ENCODE results near the gene TMEM53. TPM values are rescaled to one million over a fixed set of nuclear protein-coding genes. Genes with fewer than 3 reads are reported as not detected.
"Not testable (repeated sequence)": the region's sequence is repeated elsewhere in the genome, so short reads cannot be mapped to it uniquely, and the experiment has no call there.

The TMEM53 gene
- total RNA-seq, 1 experiment from 2014 or later = 5.9 TPM

DNA sequence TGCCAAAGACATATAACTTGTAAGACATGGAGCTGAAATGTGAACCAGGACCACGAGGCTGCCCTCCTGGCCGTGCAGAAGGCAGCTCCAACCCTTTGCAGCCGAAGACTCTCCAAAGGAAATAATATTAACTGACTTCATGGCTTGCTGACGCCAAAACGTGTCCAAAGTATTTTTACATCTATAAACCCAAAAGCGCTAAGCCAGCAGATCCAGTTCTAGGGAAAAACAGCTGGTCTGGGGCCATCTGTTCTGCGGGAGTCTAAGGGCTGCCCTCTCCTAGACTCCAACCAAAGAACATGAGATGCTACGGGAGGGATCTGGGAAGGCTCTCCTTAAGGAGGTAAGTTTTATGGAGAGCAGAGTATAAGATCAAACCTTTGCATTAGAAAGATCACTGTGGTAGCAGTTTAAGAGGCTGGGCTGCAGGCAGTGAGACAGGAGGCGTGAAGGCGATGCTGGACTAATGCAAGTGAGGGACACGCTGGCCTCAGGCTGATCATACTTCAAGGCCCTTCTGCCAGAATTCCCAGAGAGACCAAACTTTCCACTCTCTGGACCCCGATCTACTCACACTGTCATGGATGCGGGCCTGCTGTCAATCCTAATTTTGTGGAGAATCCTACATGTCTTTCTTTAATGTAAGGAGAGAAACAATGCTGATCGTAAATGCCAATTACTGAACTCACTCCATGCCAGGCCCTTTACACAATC is 1.2 kb downstream of the TMEM53 start:
- peak; percentile 19 for DNase-seq (ENCODE audit: low read depth)

GRCh38 chr1:44672254-44672955 is 1.9 kb downstream of the TMEM53 start:
- DNase-seq (ENCODE audit: low read depth) = peak; percentile 93

- DNase-seq (ENCODE audit: low read depth) = no peak
Measured at GRCh38 chr1:44670751-44671640, 3.3 kb downstream of the TMEM53 start.

DNA sequence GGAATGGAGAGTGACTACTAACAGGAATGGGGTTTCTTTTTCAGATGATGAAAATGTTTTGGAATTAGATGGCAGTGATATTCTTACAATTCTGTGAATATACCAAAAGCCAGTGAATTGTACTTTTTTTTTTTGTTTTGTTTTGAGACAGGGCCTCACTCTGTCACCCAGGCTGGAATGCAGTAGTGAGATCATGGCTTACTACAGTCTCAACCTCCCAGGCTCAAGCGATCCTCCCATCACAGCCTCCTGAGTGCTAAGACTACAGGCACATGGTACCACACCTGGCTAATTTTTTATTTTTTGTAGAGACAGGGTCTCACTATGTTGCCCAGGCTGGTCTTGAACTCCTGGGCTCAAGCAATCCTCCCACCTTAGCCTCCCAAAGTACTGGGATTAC is 7.6 kb downstream of the TMEM53 start:
- DNase-seq (ENCODE audit: low read depth) = not testable (repeated sequence)

DNA sequence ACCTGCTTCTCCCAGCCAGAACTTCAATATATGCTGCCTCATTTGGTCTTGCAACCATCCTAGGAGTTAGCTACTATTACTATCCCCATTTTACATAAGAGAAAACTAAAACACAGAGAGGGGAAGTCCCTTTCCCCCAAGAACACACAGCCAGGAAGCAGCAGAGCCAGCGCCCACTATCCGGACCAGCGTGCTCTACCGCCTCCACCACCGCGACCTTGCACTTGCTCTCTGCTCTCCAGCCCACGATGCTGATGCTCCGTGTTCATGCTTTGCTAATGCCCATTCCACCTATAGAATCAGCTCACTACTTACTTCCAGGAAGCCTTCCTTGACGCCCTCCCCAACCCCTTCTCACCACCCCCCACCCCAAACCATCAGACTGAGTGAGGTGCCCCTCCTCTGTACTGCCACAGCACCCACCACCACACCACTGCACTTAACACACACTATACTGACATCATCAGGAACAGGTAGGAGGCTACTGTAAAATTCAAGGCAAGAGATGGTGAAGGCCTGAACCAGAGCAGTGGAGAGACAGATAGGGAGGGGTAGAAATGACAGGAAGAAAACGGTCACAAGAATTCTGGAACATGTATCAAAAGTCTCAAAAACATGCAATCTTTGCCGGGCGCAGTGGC is 9.4 kb downstream of the TMEM53 start:
- DNase-seq (ENCODE audit: low read depth) = no peak

DNA sequence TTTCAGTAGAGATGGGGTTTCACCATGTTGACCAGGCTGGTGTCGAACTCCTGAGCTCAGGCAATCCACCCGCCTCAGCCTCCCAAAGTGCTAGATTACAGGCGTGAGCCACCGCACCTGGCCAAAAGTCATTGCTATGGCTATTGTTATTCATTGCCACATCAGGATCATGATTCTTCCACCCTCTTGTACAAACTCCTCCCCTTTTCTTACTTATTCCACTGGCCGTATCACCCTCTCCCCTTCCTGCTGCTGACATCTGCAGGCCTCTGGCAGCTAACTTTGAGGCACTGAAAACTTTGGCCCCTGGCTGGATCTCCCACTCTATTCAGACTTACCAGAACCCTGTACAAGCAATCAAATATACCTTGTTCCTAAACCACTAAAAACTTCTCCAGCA is 10.9 kb downstream of the TMEM53 start:
- no peak for DNase-seq (ENCODE audit: low read depth)

- no peak for DNase-seq (ENCODE audit: low read depth)
Measured at GRCh38 chr1:44662683-44663030, 11.6 kb downstream of the TMEM53 start.

DNA sequence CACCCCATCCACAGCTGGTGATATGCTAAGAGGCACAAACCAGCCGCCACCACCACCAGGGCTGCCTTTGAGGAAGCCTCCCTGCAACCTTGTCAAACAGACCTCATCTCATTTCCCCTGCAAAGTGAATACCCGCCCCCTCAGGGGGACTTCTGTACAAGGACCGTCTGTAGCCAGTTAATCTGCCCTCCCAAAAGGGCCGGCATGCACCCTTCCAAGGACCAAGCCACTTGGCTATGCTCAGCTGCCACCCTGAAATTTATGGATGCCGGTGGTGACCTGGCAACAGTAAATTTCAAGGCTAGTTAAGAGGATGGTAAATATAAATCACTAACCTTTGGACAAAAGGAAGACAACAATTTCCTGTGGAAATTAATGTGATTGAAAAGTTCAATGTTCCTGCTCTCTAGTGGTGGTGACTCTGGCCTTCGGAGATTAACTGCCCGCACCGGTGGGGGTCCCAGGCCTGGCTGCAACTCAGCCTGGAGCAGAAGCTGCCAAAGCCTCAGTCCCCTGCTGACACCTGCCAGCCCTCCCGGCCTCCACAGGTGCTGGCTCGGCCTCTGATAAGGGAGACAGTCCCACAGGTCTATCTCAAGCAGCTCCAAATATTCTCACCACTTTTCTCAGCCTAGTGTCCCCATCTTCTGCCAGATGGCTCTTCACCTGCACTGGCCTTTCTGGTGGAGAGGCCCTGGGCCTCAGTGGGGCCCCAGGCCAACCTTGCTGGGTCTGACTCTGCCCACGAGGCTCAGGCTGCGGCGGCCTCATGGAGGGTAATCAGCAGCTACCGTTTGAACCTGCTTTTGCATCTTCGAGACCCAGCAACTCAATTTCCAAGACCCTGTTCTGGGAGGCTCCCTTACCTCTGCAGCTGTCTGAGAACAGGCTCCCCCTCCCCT is 12.2 kb downstream of the TMEM53 start:
- DNase-seq (ENCODE audit: low read depth) = no peak

DNA sequence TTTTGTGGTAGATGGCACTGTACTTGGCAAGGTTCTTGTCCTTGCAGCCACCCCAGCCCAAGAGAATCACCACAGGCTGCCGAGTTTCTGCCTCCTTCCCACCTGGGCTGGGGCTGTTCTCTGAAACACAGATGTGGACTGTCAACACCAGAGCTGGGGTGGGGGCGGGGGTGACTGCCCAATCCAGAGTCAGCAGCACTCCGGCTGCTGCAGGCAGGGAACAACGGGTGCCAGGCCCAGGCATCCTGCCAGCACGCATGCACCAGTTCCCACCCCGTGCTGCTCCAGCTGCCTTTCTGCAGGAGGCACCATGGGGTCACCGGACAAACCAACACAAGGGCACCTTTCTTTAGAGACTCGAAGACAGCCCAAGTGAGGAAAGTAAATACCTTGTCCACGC is 14.1 kb downstream of the TMEM53 start:
- peak; percentile 71 for DNase-seq (ENCODE audit: low read depth)

GRCh38 chr1:44659566-44659965 is 14.7 kb downstream of the TMEM53 start:
- DNase-seq (ENCODE audit: low read depth) = no peak

DNA sequence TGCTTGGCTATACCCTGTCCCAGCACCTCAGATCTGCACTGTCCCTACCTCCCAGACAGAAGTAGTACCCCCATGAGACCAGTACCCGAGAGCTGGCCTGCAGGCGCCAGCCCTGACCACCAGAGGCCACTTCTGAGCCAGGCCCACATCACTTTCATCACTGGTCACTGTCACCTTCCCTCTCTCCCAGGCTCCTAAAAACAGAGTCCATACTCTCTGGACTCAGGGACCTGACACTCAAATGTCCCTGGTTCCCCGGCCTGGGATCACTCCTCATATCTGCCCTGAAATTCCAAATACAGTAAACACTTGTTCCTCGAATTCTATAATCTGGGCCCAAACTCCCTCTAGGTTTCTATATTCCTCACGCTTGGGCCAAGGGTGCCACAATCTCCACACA is 18.7 kb downstream of the TMEM53 start:
- DNase-seq (ENCODE audit: low read depth) = peak; percentile 17

GRCh38 chr1:44654621-44655187 is 19.6 kb downstream of the TMEM53 start:
- no peak for DNase-seq (ENCODE audit: low read depth)

DNA sequence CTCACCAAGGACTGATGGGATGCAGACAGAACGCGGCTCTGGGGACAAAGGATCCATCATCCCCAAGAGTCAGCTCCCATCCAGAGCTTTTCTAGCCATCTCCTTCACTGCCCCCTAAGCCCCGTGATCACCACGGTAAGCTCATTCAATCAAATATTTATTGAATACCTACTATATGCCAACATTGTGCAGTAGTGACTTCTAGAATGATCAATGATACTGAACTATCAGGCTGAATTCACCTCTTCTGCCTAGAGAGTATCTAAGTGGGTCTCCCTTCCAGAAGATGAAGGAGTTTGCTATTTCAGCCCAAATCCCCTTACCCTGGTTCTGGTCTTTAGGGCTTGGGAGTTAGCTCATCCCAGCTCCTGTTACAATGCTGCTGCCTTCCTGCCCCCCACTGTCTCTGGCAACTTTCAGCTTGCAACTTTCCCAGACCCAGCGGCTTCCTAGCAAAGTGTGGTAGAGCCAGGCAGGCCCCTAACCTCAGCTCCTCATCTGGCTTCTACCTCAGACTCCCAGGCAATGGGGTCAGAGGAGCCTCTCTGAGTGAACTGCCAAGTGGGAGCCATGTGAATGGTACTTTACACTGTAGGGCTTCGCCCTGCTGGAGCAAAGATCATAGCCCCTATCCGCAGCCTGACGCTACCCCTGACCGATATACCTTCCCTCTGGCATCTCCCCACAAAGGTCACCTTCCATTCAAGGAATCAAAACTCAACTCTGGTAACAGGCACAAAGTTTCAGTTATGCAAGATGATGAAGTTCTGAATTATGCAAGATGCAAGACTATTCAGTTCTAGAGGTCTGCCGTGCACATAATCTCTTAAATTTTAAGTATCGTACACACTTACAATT is 20.9 kb downstream of the TMEM53 start:
- no peak for DNase-seq (ENCODE audit: low read depth)

DNA sequence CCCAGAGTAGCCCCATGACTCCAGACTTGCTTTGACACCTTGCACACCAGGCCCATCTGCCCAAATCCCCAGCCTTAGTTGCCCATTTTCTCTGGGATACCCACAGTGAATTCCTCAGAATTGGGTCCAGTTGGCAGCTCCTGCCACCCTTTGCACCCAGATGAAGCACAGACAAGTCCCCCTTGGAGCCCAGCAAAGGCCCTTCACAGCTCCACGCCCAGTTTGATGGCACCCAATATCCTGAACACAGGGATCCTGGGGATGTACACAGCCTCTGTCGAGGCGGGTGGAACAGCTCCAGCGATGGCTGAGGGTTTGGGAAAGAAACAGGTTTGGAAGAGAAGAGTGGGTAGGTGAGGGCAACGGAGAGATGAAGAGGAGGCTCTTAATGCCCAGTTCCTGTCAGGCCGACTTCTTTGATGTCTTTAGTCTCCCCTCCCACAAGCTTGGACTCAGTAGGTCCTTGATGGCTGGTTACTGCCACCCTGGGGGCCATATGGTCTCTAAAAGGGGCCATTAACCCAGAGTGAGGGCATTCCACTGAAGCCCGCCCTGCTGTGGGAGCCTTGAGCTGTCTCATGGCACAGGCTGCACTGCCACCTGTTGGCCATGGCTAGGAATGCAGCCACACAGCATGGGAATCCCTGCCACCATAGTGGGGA is 21.7 kb downstream of the TMEM53 start:
- DNase-seq (ENCODE audit: low read depth) = peak; percentile 50

GRCh38 chr1:44651069-44651468 is 23.2 kb downstream of the TMEM53 start:
- no peak for DNase-seq (ENCODE audit: low read depth)

DNA sequence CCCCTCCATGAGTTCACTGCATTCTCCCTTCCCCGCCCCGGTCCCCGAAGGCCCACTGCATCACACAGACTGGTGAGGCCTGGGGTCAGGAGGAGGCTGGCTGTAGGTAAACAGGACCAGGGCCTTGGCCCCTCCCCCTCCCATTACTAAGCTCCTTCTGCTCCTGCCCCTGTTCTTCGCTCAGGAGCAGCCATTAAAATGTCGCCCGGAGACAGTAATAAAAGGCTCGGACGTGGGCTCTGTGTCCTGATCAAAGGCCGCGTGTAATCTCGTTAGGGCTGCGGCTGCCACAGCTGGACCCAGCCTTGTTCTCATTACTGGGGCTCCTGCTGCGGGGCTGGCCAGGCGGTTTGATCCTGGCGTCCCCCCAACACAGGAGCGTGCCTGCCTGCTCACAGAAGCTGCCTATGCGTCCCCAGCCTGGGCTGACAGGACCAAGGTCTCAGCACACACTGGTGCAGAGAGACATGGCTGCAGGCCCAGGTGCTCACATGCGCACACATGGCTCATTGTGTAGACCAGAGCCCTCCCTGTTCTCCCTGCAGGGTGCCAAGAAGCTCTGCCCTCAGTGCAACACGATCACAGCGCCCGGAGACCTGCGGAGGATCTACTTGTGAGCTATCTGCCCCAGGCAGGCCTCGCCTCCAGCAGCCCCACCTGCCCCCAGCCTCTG is 24.0 kb downstream of the TMEM53 start:
- DNase-seq (ENCODE audit: low read depth) = no peak

DNA sequence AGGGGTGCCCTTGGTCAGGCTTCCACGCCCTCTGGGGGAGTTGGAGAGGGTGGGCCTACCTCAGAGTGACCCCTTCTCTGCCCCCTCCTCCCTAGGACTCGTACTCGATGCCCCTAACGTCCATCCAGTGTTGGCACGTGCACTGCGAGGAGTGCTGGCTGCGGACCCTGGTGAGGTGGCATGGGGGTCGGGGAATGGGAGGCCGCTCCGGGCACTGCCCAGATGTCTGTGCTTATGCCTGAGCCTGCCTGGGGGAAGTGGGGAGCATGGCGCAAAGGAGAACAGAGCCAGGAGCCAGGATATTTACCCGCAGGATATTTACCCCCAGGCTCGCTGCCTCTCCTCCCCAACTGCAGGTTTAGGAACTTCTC is 24.5 kb downstream of the TMEM53 start:
- DNase-seq (ENCODE audit: low read depth) = no peak

- DNase-seq (ENCODE audit: low read depth) = no peak
Measured at GRCh38 chr1:44648529-44649250, 25.6 kb downstream of the TMEM53 start.
